ENCODE results near the gene ARMC7. TPM values are rescaled to one million over a fixed set of nuclear protein-coding genes. Genes with fewer than 3 reads are reported as not detected.

The ARMC7 gene
- total and polyA plus RNA-seq, 2 of the 4 experiments (the other 2 are of a cell fraction), result 1.8 to 6.9 TPM

DNA sequence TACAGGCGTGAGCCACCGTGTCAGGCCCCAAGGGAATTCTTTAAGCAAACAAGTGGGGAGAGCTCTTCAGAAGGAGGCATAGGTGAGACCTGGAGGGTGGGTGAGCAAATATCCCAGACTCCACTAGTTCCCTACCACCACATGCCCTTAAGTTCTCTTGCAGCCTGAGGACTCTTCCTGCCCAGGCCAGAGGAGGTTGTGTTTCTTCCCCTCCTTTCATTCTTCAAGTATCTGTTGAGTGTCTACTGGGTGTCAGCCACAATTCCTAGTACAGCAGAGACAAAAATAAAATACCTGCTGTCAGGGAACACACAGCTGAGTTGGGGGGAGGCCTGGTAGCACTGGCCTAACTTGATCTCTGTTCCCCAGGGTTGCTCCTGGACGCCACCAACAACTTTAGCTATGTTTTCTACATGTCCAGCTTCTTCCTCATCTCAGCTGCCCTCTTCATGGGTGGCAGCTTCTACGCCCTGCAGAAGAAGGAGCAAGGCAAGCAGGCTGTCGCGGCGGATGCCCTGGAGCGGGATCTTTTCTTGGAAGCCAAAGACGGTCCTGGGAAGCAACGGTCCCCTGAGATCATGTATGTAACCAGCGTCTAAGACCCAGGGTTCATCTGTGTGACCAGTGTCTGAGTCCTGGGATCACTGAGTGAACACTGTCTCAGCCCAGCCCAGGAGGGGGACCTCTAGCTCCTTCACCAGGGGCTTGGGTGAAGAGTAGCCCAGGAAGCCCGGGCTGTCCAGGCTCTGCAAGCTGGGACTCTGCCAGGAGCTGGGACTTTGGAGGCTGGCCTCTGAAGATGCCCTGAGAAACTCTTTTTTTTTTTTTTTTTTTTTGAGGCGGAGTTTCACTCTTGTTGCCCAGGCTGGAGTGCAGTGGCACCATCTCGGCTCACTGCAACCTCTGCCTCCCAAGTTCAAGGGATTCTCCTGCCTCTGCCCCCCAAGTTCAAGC lies 5.9 kb upstream of the ARMC7 start:
- H3K27me3 ChIP-seq (ENCODE audit: control insufficient read depth, insufficient read depth, low read length), result peaks cover under 1% of the 10 kb centered on the region; the same call in 1 of the 2 replicates
- H2BK120ac ChIP-seq (ENCODE audit: low read depth, low read length), result no peak overlapping the region
- whole genome bisulfite sequencing, 2 experiments (ENCODE audit: extremely low coverage in 2 of 2, insufficient read length in 1 of 2), result 90% methylated on average over 8 of the region's 14 CpGs; no CpG with 5 or more reads in 1 of the 2 experiments
- no peak overlapping the region for H3K56ac ChIP-seq (ENCODE audit: extremely low read depth, insufficient read depth, low read length)
- peak overlapping the region; percentile 55 for H2AK9ac ChIP-seq (replicated peaks; ENCODE audit: low read depth, low read length, poor library complexity)
- no peak overlapping the region for H3K4me3 ChIP-seq (ENCODE audit: insufficient read depth, low read depth, low read length)
- H4K8ac ChIP-seq (ENCODE audit: low read depth in 2 of 2, low read length in 2 of 2), result no peak overlapping the region
- H4K5ac ChIP-seq (ENCODE audit: low read depth, low read length), result no peak overlapping the region
- 0 out of 2 replicates have a peak, but pooled peaks cover under 1% of the 10 kb centered on the region for H3K4me1 ChIP-seq (ENCODE audit: control insufficient read depth, insufficient read depth, low read length)
- no peaks in the 10 kb centered on the region; the same call in 1 of the 2 replicates for H4K20me1 ChIP-seq (ENCODE audit: insufficient read depth, low read length)
- no peak overlapping the region for H3K14ac ChIP-seq (replicated peaks; ENCODE audit: low read depth, low read length)
- DNase-seq, result no peak
- H3K4me2 ChIP-seq (ENCODE audit: low read depth, low read length), result no peak overlapping the region
- dilution Hi-C loops (cut with HindIII; ENCODE audit: low sequenced_read_pairs, unreplicated experiment) (no loop called here), intact Hi-C loops (cut with micrococcal nuclease) (no loop called here), in situ Hi-C loops (cut with MboI; ENCODE audit: low sequenced_read_pairs) (no loop called here)
- H3K27ac ChIP-seq (ENCODE audit: insufficient read depth, low read length), result no peak overlapping the region
- ATAC-seq (ENCODE audit: low read depth), result no peak
- ChIA-PET CTCF (interaction anchor here (1.6 to 2.8 kb wide), 2 partner anchors 10 to 19 kb away, joined by 3 to 17 read pairs; no protein-coding TSS in a partner anchor), POLR2A (ENCODE audit: unreplicated experiment) (no interaction called here)
- H2BK20ac ChIP-seq (ENCODE audit: low read depth, low read length), result no peak overlapping the region
- H3K36me3 ChIP-seq (ENCODE audit: control insufficient read depth, insufficient read depth, low read length), result peaks cover 6% of the 10 kb centered on the region
- H3K18ac ChIP-seq (ENCODE audit: low read depth, low read length), result no peak overlapping the region
- H3K4ac ChIP-seq (ENCODE audit: low read depth, low read length), result no peak overlapping the region
- no peak overlapping the region for H2AK5ac ChIP-seq (ENCODE audit: low read depth, low read length)
- H3K9ac ChIP-seq (ENCODE audit: low read depth, low read length), result no peak overlapping the region
- no TSS peak for BruUV-seq (replicated peaks)
- no peak overlapping the region for H2AFZ ChIP-seq (replicated peaks; ENCODE audit: low read length, poor library complexity)
- H3K9me3 ChIP-seq (ENCODE audit: control insufficient read depth, insufficient read depth, low read length), result no peaks in the 10 kb centered on the region
- H3K79me1 ChIP-seq (ENCODE audit: low read depth in 1 of 2, low read length in 2 of 2), result no peaks in the 10 kb centered on the region
- H4K91ac ChIP-seq (ENCODE audit: insufficient read depth, low read depth, low read length), result no peak overlapping the region
- TF ChIP-seq CEBPB (IDR thresholded peaks at IDR 0.05; ENCODE audit: low read depth, low read length), result no peak
- no peak for TF ChIP-seq BHLHE40 (IDR thresholded peaks at IDR 0.05; ENCODE audit: low read depth, low read length)
- no peak for TF ChIP-seq FOS (IDR thresholded peaks at IDR 0.05; ENCODE audit: low read depth, low read length)
- TF ChIP-seq, protein P1, sequence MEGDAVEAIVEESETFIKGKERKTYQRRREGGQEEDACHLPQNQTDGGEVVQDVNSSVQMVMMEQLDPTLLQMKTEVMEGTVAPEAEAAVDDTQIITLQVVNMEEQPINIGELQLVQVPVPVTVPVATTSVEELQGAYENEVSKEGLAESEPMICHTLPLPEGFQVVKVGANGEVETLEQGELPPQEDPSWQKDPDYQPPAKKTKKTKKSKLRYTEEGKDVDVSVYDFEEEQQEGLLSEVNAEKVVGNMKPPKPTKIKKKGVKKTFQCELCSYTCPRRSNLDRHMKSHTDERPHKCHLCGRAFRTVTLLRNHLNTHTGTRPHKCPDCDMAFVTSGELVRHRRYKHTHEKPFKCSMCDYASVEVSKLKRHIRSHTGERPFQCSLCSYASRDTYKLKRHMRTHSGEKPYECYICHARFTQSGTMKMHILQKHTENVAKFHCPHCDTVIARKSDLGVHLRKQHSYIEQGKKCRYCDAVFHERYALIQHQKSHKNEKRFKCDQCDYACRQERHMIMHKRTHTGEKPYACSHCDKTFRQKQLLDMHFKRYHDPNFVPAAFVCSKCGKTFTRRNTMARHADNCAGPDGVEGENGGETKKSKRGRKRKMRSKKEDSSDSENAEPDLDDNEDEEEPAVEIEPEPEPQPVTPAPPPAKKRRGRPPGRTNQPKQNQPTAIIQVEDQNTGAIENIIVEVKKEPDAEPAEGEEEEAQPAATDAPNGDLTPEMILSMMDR (conservative IDR thresholded peaks at IDR 0.05; ENCODE audit: low read depth, low read length), result no peak
- no peak for TF ChIP-seq RCOR1 (IDR thresholded peaks at IDR 0.05; ENCODE audit: insufficient replicate concordance, low read length)
- TF ChIP-seq NFE2L2 (IDR thresholded peaks at IDR 0.05; ENCODE audit: low read depth, low read length), result no peak
- no peak for TF ChIP-seq RFX5 (IDR thresholded peaks at IDR 0.05; ENCODE audit: low read depth, low read length)
- no peak for TF ChIP-seq RAD21 (IDR thresholded peaks at IDR 0.05; ENCODE audit: low read length)
- no peak for TF ChIP-seq POLR2A (IDR thresholded peaks at IDR 0.05; ENCODE audit: low read depth, low read length)
- no peaks in the 10 kb centered on the region for H3K9me1 ChIP-seq (ENCODE audit: insufficient read depth, low read length)
- H2BK5ac ChIP-seq (ENCODE audit: low read depth, low read length, poor library complexity, severe bottlenecking), result no peak overlapping the region
- no peak overlapping the region for H2BK15ac ChIP-seq (ENCODE audit: low read depth, low read length)
- no peak overlapping the region for H3K23ac ChIP-seq (ENCODE audit: low read depth, low read length)
